HEK293T (cell line): Measurements from ENCODE around the gene FBXW8.

Experiments used
- FOXK2 ChIP-seq: fragments of 450-650 bp; IDR thresholded peaks from 2 replicates; pipeline ENCODE4 v1.6.1; 2016; ENCODE audit warnings: mild to moderate bottlenecking
- SUZ12 ChIP-seq: fragments of 450-650 bp; IDR thresholded peaks from 2 replicates; pipeline ENCODE4 v1.6.1; 2016; ENCODE audit warnings: mild to moderate bottlenecking
- TARDBP ChIP-seq: fragments of 450-650 bp; IDR thresholded peaks from 2 replicates; pipeline ENCODE4 v1.6.1; 2016

- no peak for TF ChIP-seq SUZ12
- no peak for TF ChIP-seq TARDBP
- TF ChIP-seq FOXK2, result no peak
Observed at GRCh38 chr12:117010693-117011451, 100.1 kb downstream of the FBXW8 start.
